Caco-2 (cell line): ENCODE data around the gene RAB11FIP4. TPM values are rescaled to one million over a fixed set of nuclear protein-coding genes. Genes with fewer than 3 reads are reported as not detected.
"Not testable (repeated sequence)": the region's sequence is repeated elsewhere in the genome, so short reads cannot be mapped to it uniquely, and the experiment has no call there.

ENCODE experiments used
- Bru-seq: library from RNA; stranded (reverse); fragments of 400-500 nt; gene quantifications from one replicate; lab custom pipeline; 2021; lab: Mats Ljungman, UMichigan
- BruChase-seq, 2 experiments: library from RNA; stranded (reverse); fragments of 400-500 nt; gene quantifications; one replicate each; lab custom pipeline; 2021; lab: Mats Ljungman, UMichigan
- BruUV-seq: library from RNA; stranded (reverse); fragments of 400-500 nt; replicated peaks from 2 replicates; lab custom pipeline; 2021; lab: Mats Ljungman, UMichigan
- CTCF ChIA-PET: fragments of 300-600 bp; sonication (Branson Sonifier 250); formaldehyde crosslinking; loops from one replicate; lab custom pipeline; 2022; ENCODE audit warnings: antibody characterized with exemption; lab: Charles Lee
- POLR2A ChIA-PET: fragments of 300-600 bp; sonication (Branson Sonifier 250); formaldehyde crosslinking; loops from one replicate; lab custom pipeline; 2022; ENCODE audit warnings: antibody characterized with exemption; lab: Charles Lee
- DNase-seq, 2 experiments: peaks; one replicate each; pipeline versions ENCODE4 v3.0.0 to v3.0.0-alpha.2; 2020 to 2022
- H3K27me3 ChIP-seq: replicated peaks from 2 replicates; pipeline ENCODE4 v1.6.0; 2011; ENCODE audit warnings: low read length; ENCODE audit not compliant: control insufficient read depth, insufficient read depth
- H3K36me3 ChIP-seq: 2 replicates; pipeline ENCODE4 v1.5.1; 2011; ENCODE audit warnings: low read length; ENCODE audit not compliant: control insufficient read depth, insufficient read depth
- H3K4me1 ChIP-seq: fragments of 250-450 bp; sonication (Bioruptor Pico); 2 replicates; pipeline ENCODE4 v1.5.1; 2020; ENCODE audit warnings: mild to moderate bottlenecking
- H3K4me3 ChIP-seq: 2 replicates; pipeline ENCODE4 v1.5.1; 2011; ENCODE audit warnings: low read depth, mild to moderate bottlenecking, control low read depth, low read length
- H3K9me3 ChIP-seq: fragments of 250-450 bp; sonication (Bioruptor Pico); 2 replicates; pipeline ENCODE4 v1.5.1; 2020; ENCODE audit warnings: mild to moderate bottlenecking, moderate library complexity
- H3K27ac Mint-ChIP-seq: one replicate; pipeline ENCODE4 v1.8.0; 2022; ENCODE audit warnings: mixed read lengths; ENCODE audit not compliant: unreplicated experiment
- H3K27me3 Mint-ChIP-seq: one replicate; pipeline ENCODE4 v1.8.0; 2022; ENCODE audit warnings: mixed read lengths; ENCODE audit not compliant: insufficient read depth, unreplicated experiment
- H3K36me3 Mint-ChIP-seq: one replicate; pipeline ENCODE4 v1.8.0; 2022; ENCODE audit warnings: mild to moderate bottlenecking, mixed read lengths; ENCODE audit not compliant: insufficient read depth, unreplicated experiment
- H3K4me1 Mint-ChIP-seq: one replicate; pipeline ENCODE4 v1.8.0; 2022; ENCODE audit warnings: low read depth, mixed read lengths; ENCODE audit not compliant: unreplicated experiment
- H3K4me3 Mint-ChIP-seq: one replicate; pipeline ENCODE4 v1.8.0; 2022; ENCODE audit warnings: mild to moderate bottlenecking, moderate library complexity, mixed read lengths; ENCODE audit not compliant: unreplicated experiment
- H3K9me3 Mint-ChIP-seq: one replicate; pipeline ENCODE4 v1.8.0; 2022; ENCODE audit warnings: mixed read lengths; ENCODE audit not compliant: unreplicated experiment
- intact Hi-C: fragments of 100-400 bp; cut with micrococcal nuclease; formaldehyde crosslinking; loops from one replicate; pipeline ENCODE4 v1.10.0; 2022; ENCODE audit not compliant: unreplicated experiment
- long read RNA-seq: library from polyadenylated mRNA; stranded (forward); transcript quantifications from one replicate; pipeline ENCODE4 v2.0.0, GENCODE V29; 2022
- total RNA-seq: library from RNA; stranded (reverse); gene quantifications from 2 replicates; pipeline ENCODE4 v1.2.3, GENCODE V29; 2022
- TF ChIP-seq, protein P1 (sequence below), 2 experiments: fragments of 200-600 bp in 1 of 2; IDR thresholded peaks; 1 replicate in 1 of 2; 2 replicates in 1 of 2; pipeline versions ENCODE4 v1.5.1 to v1.8.0; 2011 to 2022; ENCODE audit warnings: antibody characterized with exemption in 1 of 2, control low read depth in 1 of 2, inconsistent platforms in 1 of 2, low read depth in 1 of 2, low read length in 1 of 2, mild to moderate bottlenecking in 1 of 2, moderate library complexity in 1 of 2; ENCODE audit not compliant: insufficient read depth in 1 of 2, severe bottlenecking in 1 of 2, unreplicated experiment in 1 of 2

RAB11FIP4 gene, protein sequence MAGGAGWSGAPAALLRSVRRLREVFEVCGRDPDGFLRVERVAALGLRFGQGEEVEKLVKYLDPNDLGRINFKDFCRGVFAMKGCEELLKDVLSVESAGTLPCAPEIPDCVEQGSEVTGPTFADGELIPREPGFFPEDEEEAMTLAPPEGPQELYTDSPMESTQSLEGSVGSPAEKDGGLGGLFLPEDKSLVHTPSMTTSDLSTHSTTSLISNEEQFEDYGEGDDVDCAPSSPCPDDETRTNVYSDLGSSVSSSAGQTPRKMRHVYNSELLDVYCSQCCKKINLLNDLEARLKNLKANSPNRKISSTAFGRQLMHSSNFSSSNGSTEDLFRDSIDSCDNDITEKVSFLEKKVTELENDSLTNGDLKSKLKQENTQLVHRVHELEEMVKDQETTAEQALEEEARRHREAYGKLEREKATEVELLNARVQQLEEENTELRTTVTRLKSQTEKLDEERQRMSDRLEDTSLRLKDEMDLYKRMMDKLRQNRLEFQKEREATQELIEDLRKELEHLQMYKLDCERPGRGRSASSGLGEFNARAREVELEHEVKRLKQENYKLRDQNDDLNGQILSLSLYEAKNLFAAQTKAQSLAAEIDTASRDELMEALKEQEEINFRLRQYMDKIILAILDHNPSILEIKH
- total RNA-seq (84.2 and 90.3 TPM in 2 replicates), Bru-seq, nascent RNA (percentile 60 among the genes with signal in this experiment), BruChase-seq, experiment 1, labeled RNA remaining after a 2-hour chase (percentile 63 among the genes with signal in this experiment), BruChase-seq, experiment 2, labeled RNA remaining after a 6-hour chase (percentile 71 among the genes with signal in this experiment)
- long read RNA-seq, transcript RAB11FIP4-201 (13 exons, 1,968 nt) = major isoform, 90 of 119 reads
- long read RNA-seq, partial matches to known transcripts = 9 of 119 reads
- long read RNA-seq, other reads (novel, unspliced or antisense) = 20 of 119 reads

DNA sequence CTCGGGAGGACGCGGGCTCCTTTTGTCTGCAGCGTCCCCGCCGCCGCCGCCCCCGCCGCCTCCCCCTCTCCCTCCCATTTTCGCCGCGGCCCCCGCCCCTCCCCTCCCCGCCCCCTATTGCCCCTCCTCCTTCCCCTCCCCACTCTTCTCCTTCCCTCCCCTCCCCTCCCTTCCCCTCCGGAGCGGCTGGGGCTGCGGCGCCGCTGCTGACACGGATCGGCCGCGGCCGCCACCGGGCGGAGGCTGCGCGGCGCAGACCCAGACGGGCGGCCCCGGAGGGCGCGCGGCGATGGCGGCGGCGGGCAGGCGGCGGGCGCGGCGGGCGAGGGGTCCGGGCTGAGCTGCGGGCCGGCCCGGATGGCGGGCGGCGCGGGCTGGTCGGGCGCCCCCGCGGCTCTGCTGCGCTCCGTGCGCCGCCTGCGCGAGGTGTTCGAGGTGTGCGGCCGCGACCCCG is at the start of gene RAB11FIP4:
Gene RAB11FIP4, plus strand, starts transcription at position 180 of the 454 bp plus-strand sequence. Its CDS starts 178 bp downstream, at position 358.
- Mint-ChIP-seq H3K27ac (no peak within 1 kb of the TSS), H3K27me3 (peaks cover 15% of the 10 kb centered on the region), H3K36me3 (peaks cover 5% of the 10 kb centered on the region), H3K4me1 (no peaks in the 10 kb centered on the region), H3K9me3 (no peaks in the 10 kb centered on the region), H3K4me3 (peak within 1 kb of the TSS; percentile 72)
- ChIA-PET CTCF (no interaction called here), POLR2A (no interaction called here)
- BruUV-seq = no TSS peak
- TF ChIP-seq, protein P1, sequence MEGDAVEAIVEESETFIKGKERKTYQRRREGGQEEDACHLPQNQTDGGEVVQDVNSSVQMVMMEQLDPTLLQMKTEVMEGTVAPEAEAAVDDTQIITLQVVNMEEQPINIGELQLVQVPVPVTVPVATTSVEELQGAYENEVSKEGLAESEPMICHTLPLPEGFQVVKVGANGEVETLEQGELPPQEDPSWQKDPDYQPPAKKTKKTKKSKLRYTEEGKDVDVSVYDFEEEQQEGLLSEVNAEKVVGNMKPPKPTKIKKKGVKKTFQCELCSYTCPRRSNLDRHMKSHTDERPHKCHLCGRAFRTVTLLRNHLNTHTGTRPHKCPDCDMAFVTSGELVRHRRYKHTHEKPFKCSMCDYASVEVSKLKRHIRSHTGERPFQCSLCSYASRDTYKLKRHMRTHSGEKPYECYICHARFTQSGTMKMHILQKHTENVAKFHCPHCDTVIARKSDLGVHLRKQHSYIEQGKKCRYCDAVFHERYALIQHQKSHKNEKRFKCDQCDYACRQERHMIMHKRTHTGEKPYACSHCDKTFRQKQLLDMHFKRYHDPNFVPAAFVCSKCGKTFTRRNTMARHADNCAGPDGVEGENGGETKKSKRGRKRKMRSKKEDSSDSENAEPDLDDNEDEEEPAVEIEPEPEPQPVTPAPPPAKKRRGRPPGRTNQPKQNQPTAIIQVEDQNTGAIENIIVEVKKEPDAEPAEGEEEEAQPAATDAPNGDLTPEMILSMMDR (IDR thresholded peaks at IDR 0.05; ENCODE audit: insufficient read depth in 1 of 2, low read depth in 1 of 2, low read length in 1 of 2, severe bottlenecking in 1 of 2, unreplicated experiment in 1 of 2) = no peak
- H3K36me3 ChIP-seq = no peaks in the 10 kb centered on the region
- H3K4me3 ChIP-seq = peak within 1 kb of the TSS; percentile 30
- no peaks in the 10 kb centered on the region for H3K4me1 ChIP-seq
- H3K9me3 ChIP-seq = no peaks in the 10 kb centered on the region
- H3K27me3 ChIP-seq = peaks cover 2% of the 10 kb centered on the region
- intact Hi-C loops = loop anchor here (5.0 kb wide), 1 partner anchor 36 kb away; no protein-coding TSS in a partner anchor
- DNase-seq = peak in 1 of 2 experiments; percentile 38

DNA sequence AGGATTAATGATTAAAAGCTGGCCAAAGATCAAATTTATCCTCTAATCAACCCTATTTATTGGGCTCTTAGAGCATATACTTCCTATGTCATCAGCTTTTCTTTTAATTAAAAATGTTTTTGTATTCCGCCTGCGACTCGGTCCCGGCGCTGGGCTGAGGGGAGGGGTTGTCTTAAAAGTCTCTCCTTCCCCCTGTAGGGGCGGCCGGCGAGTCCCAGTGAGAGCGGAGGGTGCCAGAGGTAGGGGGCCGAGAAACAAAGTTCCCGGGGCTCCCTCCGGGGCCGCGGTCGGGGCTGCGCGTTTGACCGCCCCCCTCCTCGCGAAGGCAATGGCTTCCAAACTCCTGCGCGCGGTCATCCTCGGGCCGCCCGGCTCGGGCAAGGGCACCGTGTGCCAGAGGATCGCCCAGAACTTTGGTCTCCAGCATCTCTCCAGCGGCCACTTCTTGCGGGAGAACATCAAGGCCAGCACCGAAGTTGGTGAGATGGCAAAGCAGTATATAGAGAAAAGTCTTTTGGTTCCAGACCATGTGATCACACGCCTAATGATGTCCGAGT is 46.2 kb upstream of the RAB11FIP4 start:
- H3K9me3 ChIP-seq, H3K4me3 Mint-ChIP-seq, H3K9me3 Mint-ChIP-seq, BruUV-seq, H3K4me3 ChIP-seq, H3K36me3 ChIP-seq, POLR2A ChIA-PET, H3K27me3 ChIP-seq, H3K27me3 Mint-ChIP-seq, H3K4me1 Mint-ChIP-seq, DNase-seq, H3K4me1 ChIP-seq, H3K27ac Mint-ChIP-seq, CTCF ChIA-PET, intact Hi-C loops: not testable (repeated sequence)
- H3K36me3 Mint-ChIP-seq = peaks cover 44% of the 10 kb centered on the region

DNA sequence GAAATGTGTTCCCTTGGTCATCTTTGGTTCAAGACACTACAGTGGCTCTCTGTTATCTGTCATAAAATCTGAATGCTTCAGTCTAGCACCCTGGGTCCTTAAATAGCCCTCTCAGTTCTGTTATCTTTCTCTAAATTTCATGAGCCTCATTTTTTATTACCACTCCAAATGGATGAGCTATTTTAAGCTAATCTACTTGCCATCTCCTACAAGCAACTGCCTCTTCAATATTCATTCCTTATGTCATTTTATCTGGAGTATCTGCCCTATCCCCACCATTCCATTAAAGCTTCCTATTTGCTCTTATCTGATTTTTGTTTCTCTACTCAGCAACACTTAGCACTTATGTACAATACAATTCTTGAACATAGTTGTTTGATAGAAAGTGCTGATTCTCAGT is 42.0 kb upstream of the RAB11FIP4 start:
- Mint-ChIP-seq H3K36me3 (peaks cover 51% of the 10 kb centered on the region), H3K27ac (no peak overlapping the region), H3K4me3 (no peak overlapping the region), H3K27me3 (no peaks in the 10 kb centered on the region), H3K9me3 (no peaks in the 10 kb centered on the region), H3K4me1 (no peaks in the 10 kb centered on the region)
- no peak for DNase-seq
- POLR2A ChIA-PET = no interaction called here
- no TSS peak for BruUV-seq
- TF ChIP-seq, protein P1 (IDR thresholded peaks at IDR 0.05; ENCODE audit: insufficient read depth in 1 of 2, low read depth in 1 of 2, low read length in 1 of 2, severe bottlenecking in 1 of 2, unreplicated experiment in 1 of 2) = no peak
- Histone ChIP-seq H3K4me1 (no peaks in the 10 kb centered on the region), H3K9me3 (no peaks in the 10 kb centered on the region), H3K4me3 (no peak overlapping the region), H3K27me3 (no peaks in the 10 kb centered on the region), H3K36me3 (no peaks in the 10 kb centered on the region; the same call in none of the 2 replicates)
- intact Hi-C loops = no loop called here
- CTCF ChIA-PET = no interaction called here
